GM12878 (cell line): ENCODE measurements around the gene PLEKHN1. TPM values are rescaled to one million over a fixed set of nuclear protein-coding genes. Genes with fewer than 3 reads are reported as not detected.

ENCODE experiments used
- ATAC-seq: fragments of 200-7000 bp; cut with Tn5 transposase; 3 replicates; pipeline ENCODE4 v1.9.1; 2020; ENCODE audit warnings: mild to moderate bottlenecking, moderate library complexity
- BruUV-seq: library from RNA; stranded (reverse); fragments of 400-500 nt; replicated peaks from 2 replicates; lab custom pipeline; 2021; lab: Mats Ljungman, UMichigan
- CTCF ChIA-PET: fragments of 300-600 bp; sonication (Branson Sonifier 250); formaldehyde crosslinking; extraction: SDS; loops from one replicate; lab custom pipeline; 2021; ENCODE audit warnings: inconsistent platforms; lab: Yijun Ruan, JAX
- POLR2A ChIA-PET: fragments of 350-600 bp; formaldehyde crosslinking; extraction: SDS; loops from one replicate; lab custom pipeline; 2021; ENCODE audit warnings: inconsistent platforms; lab: Charles Lee
- RAD21 ChIA-PET: fragments of 300-600 bp; sonication (Branson Sonifier 250); formaldehyde crosslinking; loops from one replicate; lab custom pipeline; 2023; ENCODE audit warnings: antibody characterized with exemption; ENCODE audit not compliant: unreplicated experiment; lab: Charles Lee
- SMC1A ChIA-PET: fragments of 300-600 bp; sonication (Branson Sonifier 250); formaldehyde crosslinking; loops from one replicate; lab custom pipeline; 2023; ENCODE audit not compliant: unreplicated experiment, uncharacterized antibody; lab: Charles Lee
- DNase-seq: peaks from one replicate; pipeline ENCODE4 v3.0.0-alpha.2; 2011; ENCODE audit warnings: low read depth, low spot score
- FAIRE-seq: peaks from 3 replicates; lab custom pipeline; 2011; peaks lifted over from hg19 to GRCh38; lab: Jason Lieb, UNC
- H2AFZ ChIP-seq: 2 replicates; pipeline ENCODE4 v1.6.0; 2011; ENCODE audit warnings: low read depth, low read length, control low read depth; ENCODE audit not compliant: control insufficient read depth
- H3K27ac ChIP-seq: 2 replicates; pipeline ENCODE4 v1.5.1; 2011; ENCODE audit warnings: control low read depth; ENCODE audit not compliant: control insufficient read depth, insufficient read depth
- H3K27me3 ChIP-seq, 2 experiments: replicated peaks in 1 of 2; 2 replicates each; pipeline versions ENCODE4 v1.6.0 to v1.6.1; 2011; ENCODE audit warnings: low read length in 1 of 2; ENCODE audit not compliant: control insufficient read depth in 2 of 2, insufficient read depth in 2 of 2
- H3K36me3 ChIP-seq, 2 experiments: 2 replicates each; pipeline ENCODE4 v1.5.1; 2011; ENCODE audit warnings: low read length in 1 of 2; ENCODE audit not compliant: control insufficient read depth in 2 of 2, insufficient read depth in 2 of 2
- H3K4me1 ChIP-seq: 2 replicates; pipeline ENCODE4 v1.6.1; 2011; ENCODE audit warnings: mild to moderate bottlenecking, low read length, moderate library complexity, mixed read lengths; ENCODE audit not compliant: control insufficient read depth, insufficient read depth
- H3K4me2 ChIP-seq: 2 replicates; pipeline ENCODE4 v1.6.0; 2011; ENCODE audit warnings: control low read depth; ENCODE audit not compliant: control insufficient read depth, insufficient read depth
- H3K4me3 ChIP-seq: fragments of 200-600 bp; sonication (generic); 2 replicates; pipeline ENCODE4 v1.5.1; 2016
- H3K79me2 ChIP-seq: 2 replicates; pipeline ENCODE4 v1.6.0; 2011; ENCODE audit warnings: low read length; ENCODE audit not compliant: control insufficient read depth, insufficient read depth
- H3K9ac ChIP-seq: 2 replicates; pipeline ENCODE4 v1.8.0; 2011; ENCODE audit warnings: low read length, control low read depth, mixed read lengths; ENCODE audit not compliant: control insufficient read depth, insufficient read depth
- H3K9me3 ChIP-seq: replicated peaks from 3 replicates; pipeline ENCODE4 v1.5.1; 2011; ENCODE audit warnings: mild to moderate bottlenecking, low read length; ENCODE audit not compliant: control insufficient read depth, insufficient read depth
- H4K20me1 ChIP-seq: 2 replicates; pipeline ENCODE4 v1.6.0; 2011; ENCODE audit not compliant: control insufficient read depth, insufficient read depth
- ATF7 ChIP-seq: fragments of 450-650 bp; IDR thresholded peaks from 2 replicates; pipeline ENCODE4 v1.6.1; 2016; ENCODE audit warnings: low read depth, mild to moderate bottlenecking
- CREM ChIP-seq: IDR thresholded peaks from 2 replicates; pipeline ENCODE4 v1.6.1; 2014; ENCODE audit warnings: antibody characterized with exemption, low read depth
- DPF2 ChIP-seq: fragments of 450-650 bp; IDR thresholded peaks from 2 replicates; pipeline ENCODE4 v1.6.1; 2017; ENCODE audit warnings: mild to moderate bottlenecking
- EGR1 ChIP-seq, 2 experiments: IDR thresholded peaks; 1 replicate in 1 of 2; 2 replicates in 1 of 2; pipeline ENCODE4 v1.6.1; 2011 to 2012; ENCODE audit warnings: low read depth in 2 of 2, low read length in 2 of 2, borderline replicate concordance in 1 of 2, mild to moderate bottlenecking in 1 of 2, moderate library complexity in 1 of 2
- IKZF2 ChIP-seq, 2 experiments: fragments of 450-650 bp; IDR thresholded peaks; 2 replicates each; pipeline ENCODE4 v1.6.1; 2017; ENCODE audit warnings: mild to moderate bottlenecking in 2 of 2, moderate library complexity in 2 of 2
- JUNB ChIP-seq: IDR thresholded peaks from 2 replicates; pipeline ENCODE4 v1.6.1; 2016; ENCODE audit warnings: antibody characterized with exemption, mild to moderate bottlenecking
- MEF2B ChIP-seq: fragments of 450-650 bp; IDR thresholded peaks from 2 replicates; pipeline ENCODE4 v1.6.1; 2018; ENCODE audit warnings: mild to moderate bottlenecking, moderate library complexity; ENCODE audit not compliant: partially characterized antibody, poor library complexity, severe bottlenecking
- NBN ChIP-seq: fragments of 450-650 bp; IDR thresholded peaks from 2 replicates; pipeline ENCODE4 v1.6.1; 2016
- RBBP5 ChIP-seq: fragments of 200-600 bp; sonication (generic); conservative IDR thresholded peaks from 2 replicates; pipeline ENCODE4 v1.6.1; 2016
- SKIL ChIP-seq: fragments of 450-650 bp; IDR thresholded peaks from 2 replicates; pipeline ENCODE4 v1.6.1; 2017; ENCODE audit warnings: mild to moderate bottlenecking, low read depth, inconsistent platforms; ENCODE audit not compliant: poor library complexity, severe bottlenecking
- SUPT20H ChIP-seq: IDR thresholded peaks from 2 replicates; pipeline ENCODE4 v1.6.1; 2011; ENCODE audit warnings: low read depth, mild to moderate bottlenecking, low read length, moderate library complexity, borderline replicate concordance; ENCODE audit not compliant: control insufficient read depth
- ZNF217 ChIP-seq: fragments of 450-650 bp; IDR thresholded peaks from 2 replicates; pipeline ENCODE4 v1.6.1; 2017; ENCODE audit warnings: antibody characterized with exemption, mild to moderate bottlenecking
- WGBS: methylation state at CpG from one replicate; pipeline ENCODE4 v1.1.6; 2016; ENCODE audit warnings: low lambda C conversion rate; ENCODE audit not compliant: insufficient replicate concordance, insufficient coverage; ENCODE audit errors: missing lambda C conversion rate; 5-methylcytosine and 5-hydroxymethylcytosine counted together
- in situ Hi-C: fragments of 300-500 bp; cut with MboI; formaldehyde crosslinking; loops from 9 replicates; pipeline ENCODE4 v1.14.3; 2018; ENCODE audit warnings: mixed read lengths
- intact Hi-C: fragments of 100-400 bp; cut with micrococcal nuclease; formaldehyde crosslinking; loops from one replicate; pipeline ENCODE4 v1.14.2; 2022; ENCODE audit not compliant: unreplicated experiment
- polyA plus RNA-seq, 11 experiments: library from polyadenylated mRNA; depleted of rRNA in 4 of 11; unstranded in 6 of 11; stranded (reverse) in 5 of 11; fragments of >200 nt; fragmentation: Nextera tagmentation in 4 of 11; fragmentation: Illumina TruSeq in 1 of 11; extraction: Ambion mirVana in 4 of 11; extraction: Trizol in 1 of 11; gene quantifications; 1 replicate in 1 of 11; 2 replicates in 10 of 11; pipeline versions ENCODE4 v1.2.1 to v1.2.3, GENCODE V29; 2011 to 2016; ENCODE audit warnings: inconsistent platforms in 2 of 11, missing spikeins in 2 of 11, low read depth in 1 of 11
- total RNA-seq, 4 experiments: library from RNA; depleted of rRNA in 3 of 4; stranded (reverse); fragments of >200 nt in 3 of 4; fragmentation: Illumina TruSeq in 1 of 4; extraction: Trizol in 1 of 4; gene quantifications; 2 replicates each; pipeline versions ENCODE4 v1.2.1 to v1.2.3, GENCODE V29; 2013 to 2021
- TF ChIP-seq, protein P1 (sequence below): fragments of 450-650 bp; IDR thresholded peaks from 2 replicates; pipeline ENCODE4 v1.6.1; 2017; ENCODE audit warnings: low read depth, mild to moderate bottlenecking, moderate library complexity

PLEKHN1 gene
- total and polyA plus RNA-seq, 10 of the 15 experiments (the other 5 are each of a cell fraction or from before 2014, with no cell fraction given), result 0.04 to 0.26 (median 0.18) TPM; not detected in 6

- CTCF ChIA-PET, result interaction anchor here (1.0 to 4.7 kb wide), 7 partner anchors 9 to 71 kb away, joined by 3 to 34 read pairs (median 6); partner anchors contain the start of gene ISG15
- RAD21 ChIA-PET, result interaction anchor here (0.6 to 1.7 kb wide), 8 partner anchors 8 to 86 kb away, joined by 3 to 7 read pairs (median 3); partner anchors contain the start of genes AGRN and ISG15
- POLR2A ChIA-PET, result interaction anchor here (0.8 to 2.4 kb wide), 8 partner anchors 9 to 72 kb away, joined by 3 to 11 read pairs (median 4); partner anchors contain the start of gene ISG15
- Histone ChIP-seq H4K20me1 (no peaks in the 10 kb centered on the region), H3K79me2 (no peaks in the 10 kb centered on the region), H2AFZ (no peak overlapping the region), H3K4me1 (peaks cover 20% of the 10 kb centered on the region), H3K4me2 (peak overlapping the region; percentile 21), H3K27ac (peak overlapping the region; percentile 13), H3K9me3 (peaks cover 3% of the 10 kb centered on the region; the same call in 2 of the 3 replicates), H3K27me3 (peaks cover 0 to 4% of the 10 kb centered on the region in 2 experiments; a peak in 1 of 4 replicates), H3K36me3 (no peaks in the 10 kb centered on the region), H3K4me3 (no peak overlapping the region), H3K9ac (no peak overlapping the region)
- peak; percentile 38 for DNase-seq
- SMC1A ChIA-PET, result interaction anchor here (0.9 to 2.2 kb wide), 7 partner anchors 10 to 238 kb away, joined by 3 to 8 read pairs (median 4); partner anchors contain the start of gene ISG15
- ATAC-seq, result peak; percentile 82
- 7% methylated on average over 7 of the region's 7 CpGs for WGBS
- intact Hi-C loops (no loop called here), in situ Hi-C loops (no loop called here)
- TF ChIP-seq EGR1 (IDR thresholded peaks at IDR 0.05; ENCODE audit: borderline replicate concordance in 1 of 2, low read depth in 2 of 2, low read length in 2 of 2) (no peak), JUNB (peak; percentile 71), SKIL (peak; percentile 56), SUPT20H (no peak), NBN (peak; percentile 42; the same call in 1 of the 2 replicates), RBBP5 (no peak), ATF7 (peak; percentile 53), MEF2B (peak; percentile 48), DPF2 (peak; percentile 66; the same call in 1 of the 2 replicates), IKZF2 (IDR thresholded peaks at IDR 0.05) (peak; percentile 73; a peak in 3 of 4 replicates), ZNF217 (peak; percentile 84; the same call in 1 of the 2 replicates), CREM (0 out of 2 replicates have a peak, but pooled peaks have one; percentile 14)
- TF ChIP-seq, protein P1, sequence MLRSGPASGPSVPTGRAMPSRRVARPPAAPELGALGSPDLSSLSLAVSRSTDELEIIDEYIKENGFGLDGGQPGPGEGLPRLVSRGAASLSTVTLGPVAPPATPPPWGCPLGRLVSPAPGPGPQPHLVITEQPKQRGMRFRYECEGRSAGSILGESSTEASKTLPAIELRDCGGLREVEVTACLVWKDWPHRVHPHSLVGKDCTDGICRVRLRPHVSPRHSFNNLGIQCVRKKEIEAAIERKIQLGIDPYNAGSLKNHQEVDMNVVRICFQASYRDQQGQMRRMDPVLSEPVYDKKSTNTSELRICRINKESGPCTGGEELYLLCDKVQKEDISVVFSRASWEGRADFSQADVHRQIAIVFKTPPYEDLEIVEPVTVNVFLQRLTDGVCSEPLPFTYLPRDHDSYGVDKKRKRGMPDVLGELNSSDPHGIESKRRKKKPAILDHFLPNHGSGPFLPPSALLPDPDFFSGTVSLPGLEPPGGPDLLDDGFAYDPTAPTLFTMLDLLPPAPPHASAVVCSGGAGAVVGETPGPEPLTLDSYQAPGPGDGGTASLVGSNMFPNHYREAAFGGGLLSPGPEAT, result peak; percentile 63; the same call in 1 of the 2 replicates
- BruUV-seq, result no TSS peak
- FAIRE-seq, result peak; percentile 18
Measured at GRCh38 chr1:992362-992761, 26.1 kb downstream of the PLEKHN1 start.
